HCT116 (cell line): ENCODE data around the gene NCKAP5. TPM values are rescaled to one million over a fixed set of nuclear protein-coding genes. Genes with fewer than 3 reads are reported as not detected.

Experiments
- ATAC-seq: fragments of 200-7000 bp; cut with Tn5 transposase; 2 replicates; pipeline ENCODE4 v1.9.1; 2020; ENCODE audit warnings: mild to moderate bottlenecking, moderate library complexity
- BruUV-seq: library from RNA; stranded (reverse); fragments of 400-500 nt; replicated peaks from 2 replicates; lab custom pipeline; 2021; lab: Mats Ljungman, UMichigan
- CTCF ChIA-PET: fragments of 300-600 bp; sonication (Branson Sonifier 250); formaldehyde crosslinking; loops from one replicate; lab custom pipeline; 2021; ENCODE audit warnings: antibody characterized with exemption; lab: Charles Lee
- POLR2A ChIA-PET: fragments of 300-600, 350-600 bp; sonication (Branson Sonifier 250); formaldehyde crosslinking; loops from one replicate; lab custom pipeline; 2021; ENCODE audit warnings: antibody characterized with exemption; lab: Charles Lee
- RAD21 ChIA-PET, 2 experiments: fragments of 300-600 bp; sonication (Branson Sonifier 250); formaldehyde crosslinking; loops; one replicate each; lab custom pipeline; 2023; ENCODE audit warnings: low total read pairs in 2 of 2; ENCODE audit not compliant: uncharacterized antibody in 2 of 2, unreplicated experiment in 2 of 2, low non-redundant PET in 1 of 2; lab: Charles Lee
- DNase-seq: peaks from one replicate; pipeline ENCODE4 v3.0.0-alpha.2; 2010; ENCODE audit warnings: low read depth, low spot score
- H2AFZ ChIP-seq: fragments of 200-600 bp; shearing (Covaris generic), sonication (generic); 2 replicates; pipeline ENCODE4 v1.6.1; 2017; ENCODE audit warnings: low read depth, mixed run types, mixed read lengths, antibody characterized with exemption, low read length; ENCODE audit not compliant: poor library complexity, severe bottlenecking
- H3K27ac ChIP-seq: 2 replicates; pipeline ENCODE4 v1.5.1; 2012; ENCODE audit warnings: low read depth, low read length
- H3K27me3 ChIP-seq: fragments of 200-600 bp; sonication (generic); 2 replicates; pipeline ENCODE4 v1.6.1; 2016; ENCODE audit warnings: mixed run types, low read length, mixed read lengths; ENCODE audit not compliant: insufficient read depth
- H3K36me3 ChIP-seq, 2 experiments: fragments of 200-500 bp in 1 of 2; fragments of 200-600 bp in 1 of 2; sonication (Bioruptor generic) in 1 of 2; sonication (generic) in 1 of 2; 2 replicates each; pipeline versions ENCODE4 v1.5.1 to v1.6.1; 2014 to 2016; ENCODE audit warnings: low read length in 2 of 2, inconsistent platforms in 1 of 2, mixed read lengths in 1 of 2, mixed run types in 1 of 2; ENCODE audit not compliant: insufficient read depth in 2 of 2, control insufficient read depth in 1 of 2
- H3K4me1 ChIP-seq, 2 experiments: fragments of 200-600 bp in 1 of 2; sonication (generic) in 1 of 2; 2 replicates each; pipeline versions ENCODE4 v1.5.1 to v1.6.1; 2012 to 2017; ENCODE audit warnings: low read length in 2 of 2, inconsistent platforms in 1 of 2, mild to moderate bottlenecking in 1 of 2, mixed read lengths in 1 of 2, mixed run types in 1 of 2, moderate library complexity in 1 of 2; ENCODE audit not compliant: insufficient read depth in 2 of 2, control insufficient read depth in 1 of 2
- H3K4me2 ChIP-seq: fragments of 200-600 bp; sonication (generic); 2 replicates; pipeline ENCODE4 v1.6.1; 2017; ENCODE audit warnings: mixed run types, low read length, mixed read lengths
- H3K4me3 ChIP-seq, 2 experiments: fragments of 200-600 bp in 1 of 2; sonication (generic) in 1 of 2; replicated peaks in 1 of 2; 2 replicates each; pipeline ENCODE4 v1.5.1; 2011 to 2016; ENCODE audit warnings: low read length in 2 of 2, control low read depth in 1 of 2, low read depth in 1 of 2, mild to moderate bottlenecking in 1 of 2, mixed read lengths in 1 of 2, mixed run types in 1 of 2
- H3K79me2 ChIP-seq: fragments of 200-600 bp; sonication (generic); 2 replicates; pipeline ENCODE4 v1.6.1; 2017; ENCODE audit warnings: mild to moderate bottlenecking, mixed run types, low read length, moderate library complexity, mixed read lengths; ENCODE audit not compliant: insufficient read depth
- H3K9ac ChIP-seq: fragments of 200-600 bp; sonication (generic); 2 replicates; pipeline ENCODE4 v1.6.1; 2016; ENCODE audit warnings: low read length, mixed read lengths
- H3K9me2 ChIP-seq: fragments of 200-600 bp; sonication (generic), shearing (Covaris generic); 2 replicates; pipeline ENCODE4 v1.6.1; 2017; ENCODE audit warnings: mixed run types, mild to moderate bottlenecking, moderate library complexity; ENCODE audit not compliant: insufficient read depth
- H3K9me3 ChIP-seq, 2 experiments: fragments of 200-500 bp in 1 of 2; fragments of 200-600 bp in 1 of 2; sonication (Bioruptor generic) in 1 of 2; sonication (generic) in 1 of 2; 2 replicates each; pipeline ENCODE4 v1.6.1; 2014 to 2017; ENCODE audit warnings: low read length in 2 of 2, mixed read lengths in 2 of 2, inconsistent platforms in 1 of 2, low read depth in 1 of 2, mild to moderate bottlenecking in 1 of 2, mixed run types in 1 of 2, moderate library complexity in 1 of 2; ENCODE audit not compliant: control insufficient read depth in 1 of 2, insufficient read depth in 1 of 2
- H4K20me1 ChIP-seq: fragments of 200-600 bp; sonication (generic), shearing (Covaris generic); 2 replicates; pipeline ENCODE4 v1.6.1; 2017; ENCODE audit warnings: mixed run types, mild to moderate bottlenecking, moderate library complexity; ENCODE audit not compliant: insufficient read depth
- CEBPB ChIP-seq: IDR thresholded peaks from 2 replicates; pipeline ENCODE4 v1.6.1; 2012; ENCODE audit warnings: low read depth
- CTCF ChIP-seq, 3 experiments: fragments of 200-600 bp in 1 of 3; sonication (generic) in 1 of 3; IDR thresholded peaks in 2 of 3; conservative IDR thresholded peaks in 1 of 3; 2 replicates each; pipeline ENCODE4 v1.5.1; 2012 to 2017; ENCODE audit warnings: low read depth in 2 of 3, low read length in 2 of 3, antibody characterized with exemption in 1 of 3, borderline replicate concordance in 1 of 3, control low read depth in 1 of 3, mild to moderate bottlenecking in 1 of 3, mixed read lengths in 1 of 3, mixed run types in 1 of 3, moderate library complexity in 1 of 3; ENCODE audit not compliant: insufficient read depth in 1 of 3
- EZH2 ChIP-seq: fragments of 200-600 bp; sonication (generic); IDR thresholded peaks from 2 replicates; pipeline ENCODE4 v1.6.1; 2017; ENCODE audit warnings: antibody characterized with exemption, mixed run types
- EZH2phosphoT487 ChIP-seq: fragments of 200-600 bp; IDR thresholded peaks from 2 replicates; pipeline ENCODE4 v1.6.1; 2018; ENCODE audit warnings: antibody characterized with exemption, borderline replicate concordance
- FOSL1 ChIP-seq: IDR thresholded peaks from 2 replicates; pipeline ENCODE4 v1.6.1; 2012; ENCODE audit warnings: low read depth
- JUND ChIP-seq: IDR thresholded peaks from 2 replicates; pipeline ENCODE4 v1.6.1; 2012
- RAD21 ChIP-seq: IDR thresholded peaks from 2 replicates; pipeline ENCODE4 v1.6.1; 2012; ENCODE audit warnings: low read depth, mild to moderate bottlenecking
- REST ChIP-seq: IDR thresholded peaks from 2 replicates; pipeline ENCODE4 v1.6.1; 2012; ENCODE audit warnings: low read depth
- SIN3A ChIP-seq: IDR thresholded peaks from 2 replicates; pipeline ENCODE4 v1.6.1; 2012; ENCODE audit warnings: low read depth
- SP1 ChIP-seq: IDR thresholded peaks from 2 replicates; pipeline ENCODE4 v1.6.1; 2012; ENCODE audit warnings: low read depth
- SRF ChIP-seq: IDR thresholded peaks from 2 replicates; pipeline ENCODE4 v1.6.1; 2012; ENCODE audit warnings: low read depth
- YY1 ChIP-seq: IDR thresholded peaks from 2 replicates; pipeline ENCODE4 v1.6.1; 2011; ENCODE audit warnings: low read length, low read depth, moderate library complexity, mild to moderate bottlenecking; ENCODE audit not compliant: insufficient replicate concordance; ENCODE audit errors: extremely low read depth
- ZBTB33 ChIP-seq: IDR thresholded peaks from 2 replicates; pipeline ENCODE4 v1.6.1; 2011; ENCODE audit warnings: mild to moderate bottlenecking, low read length, moderate library complexity; ENCODE audit not compliant: insufficient replicate concordance; ENCODE audit errors: extremely low read depth
- intact Hi-C: fragments of 100-400 bp; cut with micrococcal nuclease; formaldehyde crosslinking; loops from 2 replicates; pipeline ENCODE4 v1.10.0; 2022
- total RNA-seq: library from RNA; stranded (reverse); gene quantifications from one replicate; pipeline ENCODE4 v1.2.1, GENCODE V29; 2021; ENCODE audit not compliant: unreplicated experiment

NCKAP5 gene
- total RNA-seq, 1 experiment from 2014 or later: 0.30 TPM

GRCh38 chr2:133598769-133599168 is 30.5 kb upstream of the NCKAP5 start:
- no peaks in the 10 kb centered on the region for H3K4me1 ChIP-seq
- H3K79me2 ChIP-seq: no peaks in the 10 kb centered on the region
- H3K9me3 ChIP-seq: no peaks in the 10 kb centered on the region
- no TSS peak for BruUV-seq
- CTCF ChIA-PET: no interaction called here
- no peak overlapping the region for H3K4me3 ChIP-seq
- H3K27ac ChIP-seq: no peak overlapping the region
- H3K9ac ChIP-seq: no peak overlapping the region
- RAD21 ChIA-PET: no interaction called here
- H4K20me1 ChIP-seq: no peaks in the 10 kb centered on the region
- no peaks in the 10 kb centered on the region for H3K27me3 ChIP-seq
- H3K36me3 ChIP-seq: no peaks in the 10 kb centered on the region
- TF ChIP-seq ZBTB33 (no peak), CTCF (IDR thresholded peaks at IDR 0.05 in 2 of 3, conservative IDR thresholded peaks at IDR 0.05 in 1 of 3; ENCODE audit: borderline replicate concordance in 1 of 3, insufficient read depth in 1 of 3, low read depth in 2 of 3, low read length in 2 of 3) (no peak), SIN3A (no peak), SP1 (no peak), EZH2 (no peak), YY1 (no peak), JUND (no peak), RAD21 (no peak), FOSL1 (no peak), SRF (no peak), CEBPB (no peak), REST (no peak), EZH2phosphoT487 (no peak)
- POLR2A ChIA-PET: no interaction called here
- intact Hi-C loops: no loop called here
- ATAC-seq (no peak), DNase-seq (no peak)
- H2AFZ ChIP-seq: no peak overlapping the region
- H3K9me2 ChIP-seq: no peaks in the 10 kb centered on the region
- no peak overlapping the region for H3K4me2 ChIP-seq
